COLO829 (cell line): ENCODE data around the gene ITGB7.

ENCODE experiments used
- DNase-seq: peaks from one replicate; pipeline ENCODE4 v3.0.0; 2012; ENCODE audit warnings: low spot score

Gene ITGB7, protein sequence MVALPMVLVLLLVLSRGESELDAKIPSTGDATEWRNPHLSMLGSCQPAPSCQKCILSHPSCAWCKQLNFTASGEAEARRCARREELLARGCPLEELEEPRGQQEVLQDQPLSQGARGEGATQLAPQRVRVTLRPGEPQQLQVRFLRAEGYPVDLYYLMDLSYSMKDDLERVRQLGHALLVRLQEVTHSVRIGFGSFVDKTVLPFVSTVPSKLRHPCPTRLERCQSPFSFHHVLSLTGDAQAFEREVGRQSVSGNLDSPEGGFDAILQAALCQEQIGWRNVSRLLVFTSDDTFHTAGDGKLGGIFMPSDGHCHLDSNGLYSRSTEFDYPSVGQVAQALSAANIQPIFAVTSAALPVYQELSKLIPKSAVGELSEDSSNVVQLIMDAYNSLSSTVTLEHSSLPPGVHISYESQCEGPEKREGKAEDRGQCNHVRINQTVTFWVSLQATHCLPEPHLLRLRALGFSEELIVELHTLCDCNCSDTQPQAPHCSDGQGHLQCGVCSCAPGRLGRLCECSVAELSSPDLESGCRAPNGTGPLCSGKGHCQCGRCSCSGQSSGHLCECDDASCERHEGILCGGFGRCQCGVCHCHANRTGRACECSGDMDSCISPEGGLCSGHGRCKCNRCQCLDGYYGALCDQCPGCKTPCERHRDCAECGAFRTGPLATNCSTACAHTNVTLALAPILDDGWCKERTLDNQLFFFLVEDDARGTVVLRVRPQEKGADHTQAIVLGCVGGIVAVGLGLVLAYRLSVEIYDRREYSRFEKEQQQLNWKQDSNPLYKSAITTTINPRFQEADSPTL

DNA sequence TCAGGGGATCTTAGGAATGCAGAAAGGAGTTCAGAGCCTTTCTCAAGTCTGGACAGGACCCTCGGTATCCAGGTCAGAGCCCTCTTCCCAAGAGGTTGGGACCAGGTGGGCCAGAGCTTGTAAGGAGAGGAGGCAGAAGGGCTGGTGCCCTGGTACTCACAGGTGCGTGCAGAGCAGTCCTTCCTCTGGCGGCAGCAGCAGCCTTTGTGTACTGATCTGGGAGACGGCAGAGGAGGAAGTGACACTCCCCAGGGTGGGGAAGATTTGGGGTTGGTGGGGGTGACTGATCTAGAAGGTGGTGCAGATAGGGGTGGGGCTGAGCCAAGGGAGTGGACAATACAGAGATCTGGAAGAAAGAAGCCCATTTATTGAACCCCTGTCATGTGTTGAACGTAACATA is at the start of gene ITGB7:
Gene ITGB7, minus strand, starts transcription at position 210 of the 400 bp plus-strand sequence. CDS start 6,808 bp downstream, outside the sequence.
- DNase-seq: no peak

DNA sequence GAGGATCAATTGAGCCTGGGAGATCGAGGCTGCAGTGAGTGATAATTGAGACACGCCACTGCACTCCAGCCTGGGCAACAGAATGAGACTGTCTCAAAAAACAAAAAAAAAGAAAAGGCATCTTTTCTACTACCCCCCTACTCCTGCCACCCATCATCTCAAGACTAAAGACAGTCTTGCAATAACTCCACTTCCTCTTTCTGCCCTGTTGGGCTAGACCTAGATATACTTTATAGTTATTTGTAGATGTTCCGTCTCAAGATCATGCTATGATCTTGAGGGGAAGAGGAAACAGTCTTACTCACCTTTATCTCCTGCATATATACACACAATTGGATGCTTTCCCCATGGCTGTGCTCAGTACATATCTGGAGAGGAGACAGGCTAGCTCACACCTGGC is 48.9 kb upstream of the ITGB7 start:
- no peak for DNase-seq

DNA sequence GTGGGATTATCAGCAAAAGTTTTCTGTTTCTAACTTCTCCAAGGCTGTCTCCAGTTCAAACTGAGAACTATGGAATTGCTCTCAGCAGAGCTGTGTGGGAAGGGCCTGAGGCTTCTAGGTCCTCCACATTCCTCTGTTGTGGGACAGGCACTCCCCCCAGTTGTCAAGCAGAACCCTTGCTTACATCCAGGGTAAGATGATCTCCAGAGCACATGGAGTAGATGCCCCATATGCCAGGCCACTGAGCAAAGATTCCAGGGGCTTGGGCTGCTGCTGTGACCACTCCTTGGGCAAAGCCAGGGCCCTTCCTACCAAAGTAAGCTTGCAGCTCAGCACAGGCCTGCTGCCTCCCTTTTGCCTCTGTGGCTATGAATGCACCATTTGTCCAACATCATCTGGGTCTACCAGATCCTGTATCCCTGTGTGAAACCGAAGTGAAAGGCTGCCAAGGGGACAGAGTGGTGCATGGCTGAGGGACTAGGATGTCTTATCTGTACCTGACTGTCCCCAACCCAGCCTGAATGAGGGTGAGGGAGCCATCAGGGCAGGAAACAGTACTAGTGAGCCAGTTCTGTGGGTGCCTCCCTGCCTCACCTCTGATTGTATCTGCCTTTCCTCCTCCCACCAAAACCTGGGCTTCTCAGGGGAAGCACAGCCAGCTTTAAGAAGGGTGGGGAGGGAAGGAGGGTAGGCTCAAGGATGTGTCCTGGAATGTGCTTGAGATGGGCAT is 47.9 kb upstream of the ITGB7 start:
- no peak for DNase-seq

DNA sequence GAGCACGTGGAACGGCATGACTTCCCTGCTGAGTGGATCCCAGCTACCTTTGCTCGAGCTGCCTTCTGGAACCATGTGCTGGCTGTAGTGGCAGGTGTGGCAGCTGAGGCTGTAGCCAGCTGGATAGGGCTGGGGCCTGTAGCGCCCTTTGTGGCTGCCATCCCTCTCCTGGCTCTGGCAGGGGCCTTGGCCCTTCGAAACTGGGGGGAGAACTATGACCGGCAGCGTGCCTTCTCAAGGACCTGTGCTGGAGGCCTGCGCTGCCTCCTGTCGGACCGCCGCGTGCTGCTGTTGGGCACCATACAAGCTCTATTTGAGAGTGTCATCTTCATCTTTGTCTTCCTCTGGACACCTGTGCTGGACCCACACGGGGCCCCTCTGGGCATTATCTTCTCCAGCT is 46.2 kb upstream of the ITGB7 start:
- no peak for DNase-seq

DNA sequence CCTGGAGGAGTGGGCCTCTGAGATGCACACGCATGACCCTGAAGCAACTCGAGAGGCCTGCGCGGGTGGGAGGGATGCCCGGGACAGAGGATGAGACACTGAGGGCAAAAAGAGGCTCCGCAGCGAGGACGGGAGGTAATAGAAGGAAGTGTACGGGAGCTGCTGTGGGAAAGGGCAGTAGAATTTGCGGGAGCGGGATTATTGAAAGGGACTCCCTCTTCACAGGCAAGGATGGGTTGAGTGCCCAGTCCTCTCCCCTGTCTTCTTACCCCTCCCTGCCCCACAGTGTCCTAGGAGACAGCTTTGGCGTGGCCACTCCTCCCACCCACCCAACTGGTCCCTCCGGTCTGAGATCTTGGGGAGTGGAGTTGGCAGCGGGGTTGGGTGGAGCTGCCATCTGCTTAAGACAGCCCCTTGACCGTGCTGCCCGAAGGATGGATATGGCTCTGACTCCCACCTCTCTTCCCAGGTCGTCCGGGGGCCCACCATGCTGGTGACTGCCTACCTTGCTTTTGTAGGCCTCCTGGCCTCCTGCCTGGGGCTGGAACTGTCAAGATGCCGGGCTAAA is 45.4 kb upstream of the ITGB7 start:
- DNase-seq: no peak

DNA sequence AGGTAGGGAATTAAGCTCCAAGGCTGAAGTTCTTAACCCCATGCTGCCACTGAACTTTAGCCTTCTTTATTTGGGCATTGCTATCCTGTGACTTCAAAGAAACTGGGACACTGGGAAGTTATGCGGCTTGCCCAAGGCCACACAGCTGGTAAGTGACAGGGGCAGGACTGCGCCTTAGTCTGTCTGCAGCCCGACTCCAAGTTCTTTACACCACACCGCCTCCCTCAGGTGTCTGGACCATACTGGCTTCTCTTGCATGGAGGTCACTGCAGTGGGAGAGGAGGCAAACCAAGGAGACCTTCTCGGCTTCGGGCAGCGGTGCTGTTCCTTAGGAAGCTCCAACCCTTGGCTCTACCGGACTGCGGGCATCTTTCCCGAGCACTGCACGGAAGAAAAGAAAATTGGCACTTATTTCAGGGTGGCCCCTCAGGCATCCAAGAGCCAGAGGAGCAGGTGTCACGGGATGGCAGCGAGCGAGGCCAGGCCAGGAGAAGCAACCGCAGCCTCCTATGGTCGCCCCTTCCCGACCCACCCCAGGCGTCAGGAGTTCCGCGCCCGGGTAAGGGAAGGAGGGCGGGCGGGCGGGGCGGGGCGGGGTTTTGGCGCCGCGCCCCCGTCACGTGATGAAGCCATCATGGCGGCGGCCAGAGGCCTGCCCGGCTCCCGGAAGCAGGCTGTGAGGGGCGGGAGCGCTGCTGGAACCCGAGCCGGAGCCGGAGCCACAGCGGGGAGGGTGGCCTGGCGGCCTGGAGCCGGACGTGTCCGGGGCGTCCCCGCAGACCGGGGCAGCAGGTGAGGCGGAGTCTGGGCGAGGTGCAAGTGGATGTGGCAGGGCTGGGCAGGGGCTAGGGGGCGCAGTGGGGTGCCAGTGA is 44.7 kb upstream of the ITGB7 start:
- DNase-seq: peak; percentile 85

DNA sequence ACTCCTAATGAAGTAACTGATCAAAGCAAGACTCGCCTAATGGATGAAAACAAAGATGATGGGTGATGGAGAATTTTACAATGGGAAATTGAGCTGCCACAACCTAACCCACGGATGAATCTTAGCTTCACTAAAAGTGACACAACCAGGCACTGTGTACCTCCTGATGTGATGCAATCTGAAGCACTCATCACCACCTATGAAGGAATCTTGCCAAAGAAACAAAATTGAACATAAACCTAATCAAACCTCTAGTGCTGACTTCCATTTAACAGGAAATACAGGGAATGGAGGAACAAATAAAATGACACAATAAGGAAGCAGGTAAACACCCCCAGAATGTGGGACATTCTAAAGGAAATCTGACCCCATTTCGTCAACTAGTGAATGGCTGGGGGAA is 38.2 kb upstream of the ITGB7 start:
- no peak for DNase-seq

DNA sequence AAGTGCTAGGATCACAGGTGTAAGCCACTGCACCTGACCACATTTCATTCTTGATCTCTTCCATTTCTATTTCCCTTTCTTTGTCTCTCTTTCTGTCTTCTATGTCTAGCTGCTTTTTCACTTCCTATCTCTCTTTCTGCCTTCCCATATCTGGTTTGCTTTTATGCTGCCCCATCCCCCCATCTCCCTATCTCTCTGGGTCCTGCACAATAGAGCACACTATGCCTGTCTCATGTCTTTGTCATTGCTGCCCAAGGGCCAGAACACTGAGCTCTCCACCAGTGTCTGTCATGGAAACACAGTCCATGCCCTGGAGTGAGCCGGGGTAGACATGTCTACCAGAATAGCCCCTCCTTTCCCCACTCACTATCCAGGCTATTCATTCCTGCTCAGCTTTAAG is 37.3 kb upstream of the ITGB7 start:
- DNase-seq: no peak

DNA sequence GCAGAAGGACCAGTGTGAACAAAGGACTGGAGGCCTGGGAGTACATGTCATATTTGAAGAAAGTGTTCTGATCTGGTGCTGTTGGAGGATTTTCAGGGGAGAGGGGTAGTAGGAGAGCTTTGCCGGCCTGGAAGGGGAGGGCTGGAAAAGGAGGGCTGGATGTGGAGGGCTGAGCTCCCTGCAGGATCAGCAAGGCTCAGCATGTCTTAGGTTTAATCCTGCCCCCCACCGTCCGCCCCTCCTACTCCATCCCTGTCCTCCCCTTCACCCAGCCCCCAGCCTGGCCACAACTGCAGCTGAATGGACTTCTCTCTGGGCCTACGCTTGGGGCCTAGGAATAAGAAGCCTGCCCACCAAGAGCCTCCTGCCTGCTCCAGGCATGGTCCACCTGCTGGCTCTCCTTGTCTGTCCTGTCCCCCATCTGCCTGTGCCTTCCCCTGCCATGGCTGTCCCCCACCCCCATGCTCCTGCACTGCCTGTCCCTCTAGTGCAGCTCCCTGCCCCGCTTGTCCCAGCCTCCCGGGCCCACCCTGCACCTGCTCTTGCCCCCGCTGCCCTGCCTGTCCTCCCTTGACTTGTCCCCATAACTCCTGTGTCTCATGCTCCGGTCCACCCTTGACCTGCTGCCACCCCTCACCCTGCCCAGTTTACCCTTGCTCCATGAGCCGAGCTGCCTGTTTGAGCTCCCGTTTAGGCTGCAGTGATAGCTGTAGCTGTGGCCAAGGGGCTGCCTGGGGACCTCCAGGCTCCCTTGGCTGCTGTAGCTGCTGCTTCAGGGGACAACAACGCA is 34.8 kb upstream of the ITGB7 start:
- no peak for DNase-seq

DNA sequence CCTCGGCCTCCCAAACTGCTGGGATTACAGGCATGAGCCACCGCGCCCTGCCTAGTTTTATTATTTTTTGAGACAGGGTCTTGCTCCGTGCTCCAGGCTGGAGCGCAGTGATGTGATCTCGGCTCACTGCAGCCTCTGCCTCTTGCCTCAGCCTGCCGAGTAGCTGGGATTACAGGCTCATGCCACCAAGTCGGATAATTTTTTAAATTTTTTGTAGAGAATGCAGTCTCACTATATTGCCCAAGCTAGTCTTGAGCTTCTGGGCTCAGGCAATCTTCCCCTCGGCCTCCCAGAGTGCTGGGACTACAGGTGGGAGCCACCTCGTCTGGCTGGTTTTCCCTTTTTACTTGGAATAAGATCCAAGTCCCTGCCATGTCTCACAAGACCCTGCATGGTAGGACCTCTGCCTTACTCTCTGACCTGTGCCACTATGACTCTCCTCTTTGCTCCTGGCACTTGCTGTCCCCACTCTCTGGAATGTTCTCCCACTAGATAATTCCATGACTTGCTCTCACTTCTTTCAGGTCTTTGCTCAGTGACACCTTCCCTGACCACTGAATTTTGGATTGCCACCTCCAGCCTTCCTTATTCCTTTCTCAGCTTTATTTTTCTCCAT is 32.7 kb upstream of the ITGB7 start:
- DNase-seq: no peak

DNA sequence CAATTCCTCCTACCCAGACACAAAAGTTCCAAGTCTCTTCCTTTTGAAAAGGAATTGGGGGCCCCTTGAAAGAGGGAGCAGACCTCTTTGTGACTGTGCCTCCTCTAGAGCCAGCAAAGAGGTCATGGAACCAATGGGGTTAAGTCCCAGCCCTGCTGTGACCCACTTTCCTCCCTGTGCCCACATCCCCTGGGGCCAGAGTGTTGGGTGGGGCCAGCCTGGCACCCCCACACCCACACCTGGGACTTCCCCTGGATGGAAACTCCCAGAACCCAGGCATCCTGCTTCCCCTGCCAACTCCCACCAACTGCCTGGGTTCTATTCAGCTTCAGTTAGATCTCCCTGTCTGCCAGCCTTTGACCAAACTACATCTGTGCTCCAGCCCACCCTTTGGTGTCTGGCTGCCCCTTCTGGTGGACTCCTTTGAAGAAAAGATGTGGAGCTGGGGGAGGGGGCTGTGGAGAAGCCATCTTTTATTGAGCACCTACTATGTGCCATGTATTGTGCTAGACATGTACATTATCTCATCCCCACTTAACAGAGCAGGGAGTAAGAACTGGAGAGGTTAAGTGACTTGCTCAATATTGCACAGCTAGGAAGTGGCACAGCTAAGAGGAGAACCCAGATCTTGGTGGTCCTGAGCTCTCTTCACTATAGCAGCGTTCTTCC is 29.5 kb upstream of the ITGB7 start:
- DNase-seq: no peak

DNA sequence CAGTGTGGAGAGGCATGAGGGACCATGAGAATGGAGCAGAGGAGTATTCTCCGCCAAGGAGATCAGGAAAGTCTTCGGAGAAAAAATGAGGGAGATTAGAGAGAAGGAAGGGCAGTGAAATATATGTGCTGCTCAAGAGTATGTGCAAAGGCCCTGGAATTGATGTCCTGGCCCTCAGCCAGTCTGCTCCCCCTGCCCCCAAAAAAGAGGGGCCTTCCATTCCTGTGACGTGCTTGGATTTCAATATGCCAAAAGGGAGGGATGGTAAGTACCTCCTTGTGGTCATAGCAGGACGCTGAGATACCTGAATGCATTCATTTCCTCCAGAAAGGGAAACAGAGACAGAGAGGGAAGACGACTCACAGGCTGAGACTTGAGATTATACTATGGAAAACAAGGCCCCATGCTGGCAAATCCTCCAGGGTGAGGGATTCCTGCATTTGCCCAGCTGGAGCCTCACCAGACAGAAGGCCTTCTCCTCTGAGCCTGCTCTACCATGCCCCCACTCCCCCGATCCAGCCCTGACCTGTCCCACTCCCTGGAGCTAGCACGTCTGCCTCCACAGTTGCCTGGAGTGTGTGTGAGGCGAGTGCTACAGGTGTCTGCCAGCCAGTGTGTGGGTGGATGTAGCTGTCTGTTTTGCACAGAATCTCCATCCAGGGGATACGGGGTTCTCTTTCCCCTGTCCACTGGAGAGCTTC is 28.8 kb upstream of the ITGB7 start:
- no peak for DNase-seq

DNA sequence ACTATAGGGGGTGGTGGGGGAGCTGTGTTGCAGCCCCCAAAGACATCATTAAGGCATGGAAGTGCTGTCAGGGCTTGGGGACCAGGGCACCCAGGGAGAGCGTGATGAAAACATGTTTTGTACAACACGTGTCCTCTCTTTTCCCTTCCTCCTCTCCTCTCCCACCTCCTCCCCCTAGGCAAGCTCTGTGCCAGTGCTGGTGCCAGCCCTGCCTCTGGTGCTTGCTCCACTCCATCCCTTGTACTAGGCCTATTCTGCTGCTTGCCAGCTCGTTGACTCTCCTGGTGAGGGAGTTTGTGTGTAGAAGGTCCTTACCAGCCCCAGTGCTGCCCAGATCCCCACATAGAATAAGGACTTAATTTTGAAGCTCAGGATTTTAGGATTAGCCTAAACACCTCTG is 28.1 kb upstream of the ITGB7 start:
- DNase-seq: no peak

DNA sequence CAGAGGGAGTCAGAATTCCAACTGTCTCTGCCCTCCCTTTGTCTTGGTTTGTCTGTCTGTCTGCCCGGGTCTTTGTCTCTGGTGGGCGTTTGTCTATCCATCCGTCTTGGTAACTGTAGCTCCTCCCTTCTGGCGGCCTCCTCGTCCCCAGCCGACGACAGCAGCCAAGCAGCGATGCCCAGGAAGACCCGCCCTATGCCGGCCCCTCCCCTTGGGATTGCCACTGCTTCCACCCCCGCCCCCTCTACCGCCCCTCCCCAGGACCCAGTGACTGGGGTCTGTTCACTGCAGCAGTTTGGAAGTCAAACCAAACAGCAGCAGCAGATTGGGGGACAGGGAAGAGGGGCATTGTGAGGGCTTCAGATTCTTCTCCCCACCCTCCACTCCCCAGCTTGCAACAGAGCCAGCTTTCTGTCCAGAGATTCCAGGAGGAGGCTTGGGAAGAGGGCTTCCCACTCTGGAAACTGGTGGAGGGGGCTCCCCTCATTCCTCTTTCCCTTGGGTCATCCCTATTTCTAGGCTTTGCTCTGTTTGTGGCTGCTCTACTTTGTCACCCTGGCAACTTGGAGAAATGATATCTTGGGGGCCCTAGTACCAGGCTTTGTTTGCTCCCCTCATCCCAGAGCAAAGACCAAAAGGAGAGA is 27.3 kb upstream of the ITGB7 start:
- DNase-seq: no peak

DNA sequence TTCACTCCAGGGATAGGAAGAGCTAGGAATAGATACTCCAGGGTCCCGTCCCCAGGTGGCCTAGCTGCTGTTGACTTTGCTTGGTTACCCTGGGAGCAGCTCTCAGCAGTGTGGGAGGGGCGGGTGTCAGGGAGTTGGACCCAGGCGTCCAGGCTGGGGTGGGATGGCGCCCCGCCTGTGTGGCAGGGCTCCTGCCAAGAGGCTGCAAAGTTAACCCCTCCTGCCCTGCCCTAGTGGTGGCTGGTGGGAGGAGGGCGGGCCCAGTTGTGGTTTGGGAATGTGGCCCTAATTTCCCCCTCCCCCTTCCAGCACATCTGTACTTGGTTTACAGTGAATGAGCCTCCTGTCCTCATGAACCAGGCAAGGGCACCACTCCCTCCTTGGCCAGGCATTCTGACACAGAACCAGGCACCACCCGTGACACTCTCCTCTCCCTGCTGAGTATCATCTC is 26.6 kb upstream of the ITGB7 start:
- no peak for DNase-seq

DNA sequence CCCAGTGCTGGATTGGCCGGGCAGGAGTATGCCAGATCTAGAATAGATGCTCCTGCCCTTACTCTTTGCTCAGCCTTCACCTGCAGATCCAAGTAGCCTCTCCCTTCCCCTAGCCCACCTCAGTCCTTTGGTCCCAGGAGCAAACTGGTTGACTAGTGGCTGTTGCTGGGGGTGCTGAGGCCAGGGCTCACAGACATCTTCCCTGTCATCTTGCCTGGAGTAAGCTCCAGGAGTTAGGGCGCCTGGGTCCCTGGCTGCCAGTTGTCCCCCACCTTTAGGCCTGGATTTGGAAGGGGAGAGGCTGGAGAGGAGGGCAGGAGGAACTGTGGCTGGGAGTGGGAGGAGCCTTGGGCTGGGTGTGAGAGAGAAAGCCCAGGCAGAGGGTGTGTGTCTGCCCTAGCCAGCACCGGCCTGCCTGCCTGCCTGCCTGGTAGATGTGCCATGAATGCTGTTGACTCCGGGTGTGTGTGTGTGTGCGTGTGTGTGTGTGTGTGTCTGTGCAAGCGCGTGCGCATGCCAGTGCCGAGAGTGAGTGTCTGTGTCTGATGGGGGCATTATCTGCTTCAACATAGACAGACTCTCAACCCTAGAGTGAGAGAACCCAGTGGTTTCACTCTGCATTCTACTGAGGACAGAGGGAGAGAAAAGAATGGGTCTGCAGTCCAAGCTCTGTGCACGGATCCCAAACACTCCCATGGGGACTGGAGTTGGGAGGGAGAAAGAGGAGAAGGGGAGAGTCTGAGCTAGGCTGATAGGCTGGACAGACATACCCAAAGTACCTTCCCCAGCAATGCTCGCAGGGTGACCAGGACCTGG is 25.8 kb upstream of the ITGB7 start:
- no peak for DNase-seq

DNA sequence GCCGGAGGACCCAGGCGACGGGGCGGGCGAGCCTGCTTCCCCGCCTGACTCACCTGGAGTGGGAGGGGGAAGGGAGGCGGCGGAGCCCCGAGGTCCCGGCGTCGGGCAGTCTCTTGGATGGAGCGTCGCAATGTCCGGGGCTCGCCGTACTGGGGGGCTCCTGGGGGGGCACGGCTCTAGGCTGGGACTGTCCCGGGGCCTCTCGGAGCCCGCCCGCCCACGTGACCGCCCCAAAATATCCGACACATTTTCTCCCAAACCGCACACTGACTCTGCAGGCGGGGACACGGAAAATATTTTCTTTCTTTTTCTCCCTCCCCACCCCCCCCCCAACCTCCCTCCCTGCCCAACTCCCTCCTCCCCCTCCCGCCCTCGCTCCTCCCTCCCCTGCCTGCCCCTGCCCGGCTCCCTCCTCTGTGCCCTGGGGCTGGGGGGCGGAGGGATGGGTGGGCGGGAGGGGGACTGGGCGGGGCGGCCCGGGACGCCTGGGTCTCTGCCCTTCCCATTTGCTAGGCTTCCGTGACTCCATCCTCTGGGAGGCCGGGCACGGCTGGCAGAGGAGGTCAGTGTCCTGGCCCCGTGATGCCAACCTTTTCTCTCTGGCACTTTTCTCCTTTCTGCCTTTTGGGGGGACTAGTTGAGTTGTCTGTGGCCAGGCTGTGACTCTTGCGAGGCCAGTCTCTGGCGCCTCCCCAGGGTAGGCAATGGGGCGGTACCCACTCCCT is 25.0 kb upstream of the ITGB7 start, which contains the start of gene RARG:
Gene RARG, minus strand, starts transcription at position 289 of the 725 bp plus-strand sequence. CDS start 4,664 bp downstream, outside the sequence.
- DNase-seq: no peak
